Inflammatory macrophage (primary cell): ENCODE measurements around the gene GLT1D1.

ENCODE experiments used
- DNase-seq, 2 donors: peaks; one replicate each; pipeline ENCODE4 v3.0.0-alpha.2; 2020 to 2022

GLT1D1 gene

DNA sequence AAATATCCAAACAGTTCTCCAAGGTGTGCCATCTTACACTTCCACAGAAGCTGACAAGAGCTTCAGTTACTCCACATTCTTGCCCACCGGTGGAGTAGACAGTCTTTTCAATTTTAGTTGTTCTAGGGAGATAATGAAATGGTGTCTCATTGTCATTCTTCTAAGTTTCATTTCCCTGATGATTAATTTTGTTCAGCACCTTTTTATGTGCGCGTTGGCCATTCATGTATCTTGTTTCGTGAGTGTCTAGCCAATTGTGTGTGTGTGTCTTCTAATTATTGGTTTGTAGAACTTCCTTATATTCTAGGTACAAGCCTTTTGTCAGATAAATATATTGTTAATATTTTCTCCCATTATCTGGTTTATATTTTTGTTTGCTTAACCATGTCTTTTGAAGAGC, 63.1 kb downstream of the GLT1D1 start:
- no peak for DNase-seq

GRCh38 chr12:128918481-128919260, 65.4 kb downstream of the GLT1D1 start:
- no peak for DNase-seq

- peak; percentile 76 to 80 for DNase-seq
These were observed 67.2 kb downstream of the GLT1D1 start for GRCh38 chr12:128920468-128920867.

DNA sequence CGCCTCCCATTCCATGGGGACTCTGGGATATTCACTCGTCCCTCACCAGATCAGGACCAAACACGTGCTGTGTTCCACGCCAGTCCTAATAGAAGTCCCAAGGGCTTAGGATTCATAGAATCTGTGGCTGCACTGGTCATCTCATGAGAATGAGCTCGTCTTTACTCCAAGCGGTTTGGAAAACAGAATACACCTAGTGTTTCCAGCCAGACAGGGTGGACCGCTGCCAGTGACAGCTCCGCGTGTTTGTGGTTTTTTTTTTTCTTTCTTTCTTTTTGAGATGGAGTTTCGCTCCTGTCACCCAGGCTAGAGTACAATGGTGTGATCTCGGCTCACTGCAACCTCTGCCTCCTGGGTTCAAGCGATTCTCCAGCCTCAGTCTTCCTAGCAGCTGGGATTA, 75.1 kb downstream of the GLT1D1 start:
- DNase-seq, result no peak

GRCh38 chr12:128929057-128929456, 75.8 kb downstream of the GLT1D1 start:
- no peak for DNase-seq

DNA sequence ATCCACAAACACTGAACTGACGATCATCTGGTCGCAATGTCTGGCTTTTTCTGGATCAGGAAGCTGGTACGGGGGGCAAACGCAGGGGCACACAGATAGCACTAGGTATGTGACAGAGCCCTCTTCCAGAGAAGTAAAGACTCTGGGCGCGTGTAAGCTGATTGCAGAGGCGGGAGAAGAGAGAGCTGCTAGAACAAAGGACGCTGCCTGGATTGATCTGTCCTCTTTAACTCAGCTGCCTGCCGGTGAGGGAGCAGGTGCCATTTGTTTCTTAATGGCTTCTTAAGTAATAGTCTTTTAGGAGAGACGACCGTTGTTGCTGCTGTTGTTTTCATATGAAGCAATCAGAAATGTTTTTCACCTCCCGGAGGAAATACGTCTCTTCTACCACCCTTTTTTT, 77.3 kb downstream of the GLT1D1 start:
- no peak for DNase-seq

GRCh38 chr12:128932521-128932920, 79.2 kb downstream of the GLT1D1 start:
- DNase-seq, result no peak

GRCh38 chr12:128933039-128933438, 79.8 kb downstream of the GLT1D1 start:
- no peak for DNase-seq

- no peak for DNase-seq
These were observed 80.6 kb downstream of the GLT1D1 start for GRCh38 chr12:128933926-128934325.

DNA sequence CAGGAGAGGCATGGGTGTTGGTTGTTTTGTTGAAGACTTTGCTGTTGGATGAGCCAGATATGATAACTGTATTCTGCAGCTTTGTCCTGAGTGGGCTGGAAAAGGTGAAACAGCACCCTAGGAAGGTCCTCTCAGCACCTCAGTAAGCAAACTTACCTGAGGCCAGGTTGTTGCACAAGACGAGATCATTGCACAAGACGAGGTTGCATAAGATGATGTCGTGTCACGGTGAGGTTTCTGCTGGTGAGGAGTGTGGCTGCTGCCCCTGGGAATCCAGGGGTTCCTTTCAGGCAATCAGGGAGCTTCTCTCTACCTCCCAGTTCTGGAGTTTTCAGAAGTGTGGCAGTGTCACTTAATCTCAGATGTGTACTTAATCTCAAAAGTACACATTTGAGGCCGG, 85.6 kb downstream of the GLT1D1 start:
- DNase-seq, result no peak

GRCh38 chr12:128940090-128940888, 87.0 kb downstream of the GLT1D1 start:
- DNase-seq, result no peak

DNA sequence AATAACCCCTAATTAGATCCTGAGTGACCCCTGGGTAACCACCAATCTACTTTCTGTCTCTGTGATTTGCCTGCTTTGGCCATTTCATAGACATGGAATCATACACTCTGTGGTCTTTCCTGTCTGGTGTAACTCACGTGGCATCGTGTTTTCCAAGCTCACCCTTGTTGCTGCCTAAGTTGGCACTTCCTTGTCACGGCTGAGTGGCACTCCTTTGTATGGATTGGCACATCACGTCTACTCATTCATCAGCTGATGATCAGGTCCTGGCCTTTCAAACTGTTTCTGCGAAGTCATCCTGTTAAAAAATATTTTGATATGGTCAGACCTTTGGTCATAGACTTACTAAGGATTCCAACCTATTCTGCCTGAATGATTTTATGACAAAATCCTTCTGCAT, 87.7 kb downstream of the GLT1D1 start:
- peak; percentile 15 to 29 for DNase-seq

DNA sequence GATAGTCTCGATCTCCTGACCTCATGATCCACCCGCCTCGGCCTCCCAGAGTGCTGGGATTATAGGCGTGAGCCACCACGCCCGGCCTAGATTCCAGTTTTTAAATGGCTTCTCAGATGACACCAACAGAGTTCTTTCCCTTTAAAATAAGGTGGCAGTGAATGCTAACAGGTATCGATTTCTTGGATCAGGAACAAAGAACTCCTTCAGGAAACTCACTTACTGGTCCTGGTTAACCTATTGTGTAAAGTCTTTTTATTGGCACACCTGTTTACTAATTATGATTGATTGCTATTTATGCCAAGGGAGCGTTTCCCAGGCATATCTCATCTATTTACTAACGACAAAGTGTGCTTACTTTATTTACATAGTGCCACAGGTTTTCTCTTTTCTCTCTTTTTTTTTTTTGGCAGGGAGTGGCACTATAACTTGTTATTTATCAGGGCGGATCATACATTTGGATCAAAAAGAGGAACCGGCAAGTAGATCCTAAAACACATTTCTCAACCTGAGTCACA, 89.7 kb downstream of the GLT1D1 start:
- DNase-seq, result no peak

DNA sequence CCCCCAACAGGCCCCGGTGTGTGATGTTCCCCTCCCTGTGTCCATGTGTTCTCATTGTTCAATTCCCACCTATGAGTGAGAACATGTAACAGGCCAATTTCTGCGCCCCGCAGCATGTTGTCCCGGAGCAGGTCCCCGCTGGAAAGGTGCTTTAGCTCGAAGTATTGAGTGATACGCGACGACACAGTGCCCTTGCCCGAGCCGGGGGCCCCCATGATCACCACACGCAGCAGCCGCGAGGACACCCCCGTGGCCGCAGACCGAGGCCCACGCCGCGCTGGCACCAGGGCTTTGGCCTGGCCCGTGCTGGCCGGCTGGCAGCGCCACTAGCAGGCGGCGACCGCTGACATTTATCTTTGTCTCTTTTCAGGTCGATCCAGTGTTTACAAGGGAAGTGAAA, 91.7 kb downstream of the GLT1D1 start:
- no peak for DNase-seq

DNA sequence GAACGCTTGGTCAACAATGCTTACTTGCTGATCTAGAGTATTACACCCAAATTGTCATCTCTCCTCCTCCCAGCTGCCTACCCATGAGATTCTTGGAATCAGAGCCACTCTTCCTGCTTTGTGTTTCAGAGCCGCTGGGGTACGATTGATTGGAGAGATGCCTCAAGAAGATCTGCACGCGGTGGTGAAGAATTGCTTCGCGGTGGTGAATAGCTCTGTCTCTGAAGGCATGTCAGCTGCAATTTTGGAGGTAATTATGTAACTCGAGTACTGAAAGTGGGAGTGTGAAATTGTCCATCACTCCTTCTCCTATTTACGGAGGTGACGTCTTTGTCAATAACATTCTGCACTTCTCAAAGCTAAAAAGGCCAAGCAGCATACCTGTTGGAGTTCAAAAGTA, 93.9 kb downstream of the GLT1D1 start:
- DNase-seq, result no peak

DNA sequence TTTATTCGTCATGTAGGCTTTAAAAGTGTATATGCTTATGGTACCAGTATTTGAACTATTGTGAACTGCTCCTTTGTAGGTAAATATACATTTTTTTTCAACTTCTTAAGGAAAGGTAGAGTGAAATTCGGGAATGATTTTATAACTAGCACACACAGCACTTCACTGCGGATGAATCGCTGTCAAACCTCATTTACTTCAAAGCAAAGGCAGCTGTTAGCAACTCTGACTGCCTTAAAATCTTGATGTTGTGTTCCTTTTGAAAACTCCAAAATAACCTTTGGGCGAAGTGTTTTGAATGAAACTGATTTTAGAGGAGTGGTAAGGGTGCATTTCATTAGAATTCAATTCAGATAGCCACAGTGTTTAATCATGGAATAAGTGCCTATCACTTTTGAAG, 95.8 kb downstream of the GLT1D1 start:
- no peak for DNase-seq

GRCh38 chr12:128951448-128951847, 98.2 kb downstream of the GLT1D1 start:
- DNase-seq, result no peak

DNA sequence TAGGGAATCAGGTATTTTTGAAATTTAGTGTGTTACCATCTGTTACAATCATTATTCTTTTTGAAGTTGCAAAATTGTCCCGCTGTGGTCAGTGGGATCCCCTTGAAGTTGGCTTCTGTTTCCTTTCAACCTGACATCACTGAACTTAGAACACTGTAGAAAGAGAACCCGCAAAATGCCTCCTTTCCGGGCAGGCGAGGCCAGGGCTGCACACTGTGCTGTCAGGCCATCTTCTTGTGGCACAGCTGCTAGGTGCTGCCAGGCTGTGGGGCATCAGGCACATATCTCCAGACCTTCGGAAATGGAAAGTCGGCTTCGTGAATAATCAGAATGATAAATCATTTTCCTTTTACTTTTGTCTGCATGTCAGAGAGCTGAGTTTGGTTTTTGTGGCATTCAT, 103.5 kb downstream of the GLT1D1 start:
- DNase-seq, result no peak

- DNase-seq, result no peak
These were observed 106.6 kb downstream of the GLT1D1 start for GRCh38 chr12:128959901-128960300.

DNA sequence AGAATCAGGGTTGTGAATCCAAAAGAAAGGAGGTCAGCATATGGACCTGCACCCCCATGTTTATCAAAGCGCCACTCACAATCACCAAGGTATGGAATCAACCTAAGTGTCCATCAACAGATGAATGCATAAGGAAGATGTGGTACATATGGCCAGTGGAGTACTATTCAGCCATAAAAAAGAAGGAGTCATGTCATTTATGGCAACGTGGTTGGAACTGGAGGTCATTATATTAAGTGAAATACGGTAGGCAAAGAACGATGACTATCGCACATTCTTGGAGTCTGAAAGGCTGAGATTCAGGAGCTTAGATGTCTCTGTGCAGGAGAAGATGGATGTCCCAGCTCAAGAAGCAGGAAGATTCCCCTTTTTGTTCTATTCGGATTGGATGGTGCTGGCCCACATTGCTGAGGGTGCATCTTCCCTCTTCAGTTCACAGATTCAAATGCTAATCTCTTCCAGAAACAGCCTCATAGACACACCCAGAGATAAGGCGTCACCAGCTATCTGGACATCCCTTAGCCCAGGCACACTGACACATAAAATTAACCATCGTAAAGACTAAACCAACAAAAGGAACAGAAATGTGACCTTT, 108.1 kb downstream of the GLT1D1 start:
- DNase-seq, result no peak

- DNase-seq, result no peak
These were observed 108.7 kb downstream of the GLT1D1 start for GRCh38 chr12:128961957-128962356.

- no peak for DNase-seq
These were observed 113.0 kb downstream of the GLT1D1 start for GRCh38 chr12:128966203-128966810.

- no peak for DNase-seq
These were observed 115.4 kb downstream of the GLT1D1 start for GRCh38 chr12:128968668-128969067.
